Thyroid gland (tissue), 4 donors: ENCODE data around the gene RPH3AL.

ENCODE experiments used
- CTCF ChIP-seq, 6 experiments: fragments of 200-600 bp in 3 of 6; fragments of 450-650 bp in 3 of 6; sonication (generic) in 3 of 6; IDR thresholded peaks; one replicate each; pipeline ENCODE4 v1.5.1; 2016 to 2019; ENCODE audit warnings: antibody characterized with exemption in 6 of 6, mild to moderate bottlenecking in 2 of 6, inconsistent platforms in 1 of 6, moderate library complexity in 1 of 6
- POLR2A ChIP-seq, 2 donors: fragments of 450-650 bp; IDR thresholded peaks; one replicate each; pipeline ENCODE4 v1.6.1; 2017; ENCODE audit warnings: antibody characterized with exemption in 2 of 2, mild to moderate bottlenecking in 2 of 2, moderate library complexity in 1 of 2

- TF ChIP-seq CTCF (IDR thresholded peaks at IDR 0.05) (no peak), POLR2A (IDR thresholded peaks at IDR 0.05) (no peak)
Measured at GRCh38 chr17:290121-290521, 62.5 kb downstream of the RPH3AL start.
